Choroid plexus epithelial cell (primary cell): ENCODE data around the gene TMPRSS6.

Experiments
- DNase-seq: peaks from one replicate; pipeline ENCODE4 v3.0.0-alpha.2; 2010; ENCODE audit warnings: low read depth
- H3K4me3 ChIP-seq: 2 replicates; pipeline ENCODE4 v1.5.1; 2011; ENCODE audit warnings: low read depth, mild to moderate bottlenecking, control low read depth, low read length, moderate library complexity
- TF ChIP-seq, protein P1 (sequence below): conservative IDR thresholded peaks from 2 replicates; pipeline ENCODE4 v1.5.1; 2011; ENCODE audit warnings: low read depth, mild to moderate bottlenecking, control low read depth, inconsistent platforms, low read length, moderate library complexity

Gene TMPRSS6

GRCh38 chr22:37107816-37108621, 1.5 kb downstream of the TMPRSS6 start:
- TF ChIP-seq, protein P1, sequence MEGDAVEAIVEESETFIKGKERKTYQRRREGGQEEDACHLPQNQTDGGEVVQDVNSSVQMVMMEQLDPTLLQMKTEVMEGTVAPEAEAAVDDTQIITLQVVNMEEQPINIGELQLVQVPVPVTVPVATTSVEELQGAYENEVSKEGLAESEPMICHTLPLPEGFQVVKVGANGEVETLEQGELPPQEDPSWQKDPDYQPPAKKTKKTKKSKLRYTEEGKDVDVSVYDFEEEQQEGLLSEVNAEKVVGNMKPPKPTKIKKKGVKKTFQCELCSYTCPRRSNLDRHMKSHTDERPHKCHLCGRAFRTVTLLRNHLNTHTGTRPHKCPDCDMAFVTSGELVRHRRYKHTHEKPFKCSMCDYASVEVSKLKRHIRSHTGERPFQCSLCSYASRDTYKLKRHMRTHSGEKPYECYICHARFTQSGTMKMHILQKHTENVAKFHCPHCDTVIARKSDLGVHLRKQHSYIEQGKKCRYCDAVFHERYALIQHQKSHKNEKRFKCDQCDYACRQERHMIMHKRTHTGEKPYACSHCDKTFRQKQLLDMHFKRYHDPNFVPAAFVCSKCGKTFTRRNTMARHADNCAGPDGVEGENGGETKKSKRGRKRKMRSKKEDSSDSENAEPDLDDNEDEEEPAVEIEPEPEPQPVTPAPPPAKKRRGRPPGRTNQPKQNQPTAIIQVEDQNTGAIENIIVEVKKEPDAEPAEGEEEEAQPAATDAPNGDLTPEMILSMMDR: no peak
- H3K4me3 ChIP-seq: no peak overlapping the region
- no peak for DNase-seq

GRCh38 chr22:37105990-37106389, 3.5 kb downstream of the TMPRSS6 start:
- H3K4me3 ChIP-seq: no peak overlapping the region
- no peak for DNase-seq
- TF ChIP-seq, protein P1: no peak

- no peak for DNase-seq
- no peak overlapping the region for H3K4me3 ChIP-seq
- TF ChIP-seq, protein P1: no peak
Measured at GRCh38 chr22:37105154-37105553, 4.4 kb downstream of the TMPRSS6 start.

GRCh38 chr22:37103656-37104452, 5.7 kb downstream of the TMPRSS6 start:
- TF ChIP-seq, protein P1: no peak
- no peak overlapping the region for H3K4me3 ChIP-seq

GRCh38 chr22:37103151-37103550, 6.4 kb downstream of the TMPRSS6 start:
- DNase-seq: no peak
- TF ChIP-seq, protein P1: no peak
- no peak overlapping the region for H3K4me3 ChIP-seq

More at GRCh38 chr22:37103656-37104452, 5.7 kb downstream of the TMPRSS6 start:
- no peak for DNase-seq

DNA sequence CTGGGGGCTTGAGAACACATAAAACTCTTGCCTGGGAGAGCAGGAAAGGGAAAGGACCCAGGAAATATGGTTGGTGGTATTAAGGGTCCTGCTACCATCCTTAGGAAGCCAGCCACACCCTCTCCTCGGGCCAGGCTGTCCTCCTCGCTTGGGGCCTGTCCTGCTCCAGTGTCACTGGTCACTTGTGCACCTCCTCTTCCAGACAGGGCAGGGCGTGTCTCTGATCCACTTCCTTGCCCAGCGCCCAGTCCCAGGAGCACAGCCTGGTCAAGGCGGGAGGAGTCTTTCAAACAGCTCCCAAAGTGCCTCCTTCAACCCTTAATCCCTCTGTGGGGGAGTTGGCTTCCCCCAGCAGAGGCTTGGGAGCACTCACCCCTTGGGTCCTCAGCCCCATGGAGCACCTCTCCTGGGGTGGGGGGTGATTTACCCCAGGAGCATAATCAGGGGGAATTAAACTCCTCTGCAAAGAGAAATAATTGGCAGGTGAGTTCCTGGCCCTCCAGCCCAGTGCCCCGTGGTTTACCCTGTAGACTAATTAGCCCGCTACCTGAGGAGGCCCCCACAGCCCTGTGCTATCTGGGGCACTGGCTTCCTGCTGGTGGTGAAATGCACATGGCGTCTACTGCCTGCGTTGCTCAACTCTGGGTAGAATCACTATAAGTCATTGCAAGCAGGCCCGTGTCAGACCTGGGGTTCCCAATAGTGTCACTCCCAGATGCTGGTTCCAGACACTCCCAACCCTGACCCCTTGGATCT, 8.0 kb downstream of the TMPRSS6 start:
- H3K4me3 ChIP-seq: no peak overlapping the region
- no peak for DNase-seq
- TF ChIP-seq, protein P1: no peak
